CD1c-positive myeloid dendritic cell (primary cell): Measurements from ENCODE around the gene MRPL23.
A peak's percentile ranks its signal among the peaks of the same experiment; 100 is the strongest.

Experiments used
- DNase-seq: peaks from one replicate; pipeline ENCODE4 v3.0.0-alpha.2; 2016; ENCODE audit errors: extremely low spot score

The MRPL23 gene

GRCh38 chr11:1946812-1947484, at the start of gene MRPL23:
TSS of gene MRPL23 (plus strand) at chr11:1947332. CDS start at chr11:1947363, 31 bp downstream.
- no peak for DNase-seq

GRCh38 chr11:1899090-1899489, 48.0 kb upstream of the MRPL23 start:
- no peak for DNase-seq

GRCh38 chr11:1899686-1900085, 47.4 kb upstream of the MRPL23 start:
- no peak for DNase-seq

GRCh38 chr11:1906181-1906580, 41.0 kb upstream of the MRPL23 start:
- DNase-seq, result no peak

- DNase-seq, result no peak
These were observed 40.3 kb upstream of the MRPL23 start for GRCh38 chr11:1906611-1907423.

GRCh38 chr11:1908618-1909017, 38.5 kb upstream of the MRPL23 start:
- DNase-seq, result no peak

- no peak for DNase-seq
These were observed 37.6 kb upstream of the MRPL23 start for GRCh38 chr11:1909524-1909923.

- DNase-seq, result peak; percentile 60
These were observed 34.7 kb upstream of the MRPL23 start for GRCh38 chr11:1912289-1912878.

GRCh38 chr11:1913271-1914060, 33.7 kb upstream of the MRPL23 start:
- DNase-seq, result no peak

GRCh38 chr11:1915795-1916131, 31.4 kb upstream of the MRPL23 start:
- no peak for DNase-seq

GRCh38 chr11:1916132-1916985, 30.8 kb upstream of the MRPL23 start:
- DNase-seq, result no peak

GRCh38 chr11:1916986-1917522, 30.1 kb upstream of the MRPL23 start:
- no peak for DNase-seq

- no peak for DNase-seq
These were observed 29.4 kb upstream of the MRPL23 start for GRCh38 chr11:1917523-1918435.

- DNase-seq, result no peak
These were observed 28.5 kb upstream of the MRPL23 start for GRCh38 chr11:1918436-1919315.

- DNase-seq, result no peak
These were observed 27.6 kb upstream of the MRPL23 start, which contains the start of gene TNNT3 for GRCh38 chr11:1919391-1920127. TSS of gene TNNT3 (plus strand) at chr11:1919703. CDS start at chr11:1922875, 3,172 bp downstream.

- no peak for DNase-seq
These were observed 26.8 kb upstream of the MRPL23 start for GRCh38 chr11:1920128-1920908.

- DNase-seq, result no peak
These were observed 26.1 kb upstream of the MRPL23 start for GRCh38 chr11:1920909-1921573.
